Progenitor cell of endocrine pancreas (in vitro differentiated cells): ENCODE results near the gene SLC25A21. TPM values are rescaled to one million over a fixed set of nuclear protein-coding genes. Genes with fewer than 3 reads are reported as not detected.
A peak's percentile ranks its signal among the peaks of the same experiment; 100 is the strongest.

Experiments used
- DNase-seq: peaks from one replicate; pipeline ENCODE4 v3.0.0; 2021; ENCODE audit warnings: low spot score; ENCODE audit not compliant: unreplicated experiment
- H3K27ac Mint-ChIP-seq: 2 replicates; pipeline ENCODE4 v1.8.0; 2021; ENCODE audit warnings: mild to moderate bottlenecking, moderate library complexity, mixed read lengths
- H3K27me3 Mint-ChIP-seq: 2 replicates; pipeline ENCODE4 v1.8.0; 2021; ENCODE audit warnings: mixed read lengths
- H3K36me3 Mint-ChIP-seq: 2 replicates; pipeline ENCODE4 v1.8.0; 2022; ENCODE audit warnings: mixed read lengths; ENCODE audit not compliant: insufficient read depth
- H3K4me1 Mint-ChIP-seq: 2 replicates; pipeline ENCODE4 v1.8.0; 2021; ENCODE audit warnings: low read depth, mixed read lengths
- H3K4me3 Mint-ChIP-seq: 2 replicates; pipeline ENCODE4 v1.8.0; 2021; ENCODE audit warnings: low read depth, mild to moderate bottlenecking, moderate library complexity, mixed read lengths
- H3K9me3 Mint-ChIP-seq: 2 replicates; pipeline ENCODE4 v1.8.0; 2021; ENCODE audit warnings: low read depth, mixed read lengths
- total RNA-seq: library from RNA; stranded (reverse); gene quantifications from 2 replicates; pipeline ENCODE4 v1.2.1, GENCODE V29; 2021
- TF ChIP-seq, protein P1 (sequence below): fragments of 200-600 bp; sonication (generic); IDR thresholded peaks from one replicate; pipeline ENCODE4 v1.5.0; 2021; ENCODE audit warnings: antibody characterized with exemption, mild to moderate bottlenecking; ENCODE audit not compliant: unreplicated experiment

SLC25A21 gene
- total RNA-seq, 1 donor from 2014 or later = 2.5 TPM

- Mint-ChIP-seq H3K4me1 (peaks cover 17% of the 10 kb centered on the region), H3K27me3 (no peaks in the 10 kb centered on the region), H3K27ac (no peak overlapping the region), H3K36me3 (peaks cover 5% of the 10 kb centered on the region), H3K4me3 (no peak overlapping the region), H3K9me3 (peaks cover 14% of the 10 kb centered on the region)
- no peak for DNase-seq
- TF ChIP-seq, protein P1, sequence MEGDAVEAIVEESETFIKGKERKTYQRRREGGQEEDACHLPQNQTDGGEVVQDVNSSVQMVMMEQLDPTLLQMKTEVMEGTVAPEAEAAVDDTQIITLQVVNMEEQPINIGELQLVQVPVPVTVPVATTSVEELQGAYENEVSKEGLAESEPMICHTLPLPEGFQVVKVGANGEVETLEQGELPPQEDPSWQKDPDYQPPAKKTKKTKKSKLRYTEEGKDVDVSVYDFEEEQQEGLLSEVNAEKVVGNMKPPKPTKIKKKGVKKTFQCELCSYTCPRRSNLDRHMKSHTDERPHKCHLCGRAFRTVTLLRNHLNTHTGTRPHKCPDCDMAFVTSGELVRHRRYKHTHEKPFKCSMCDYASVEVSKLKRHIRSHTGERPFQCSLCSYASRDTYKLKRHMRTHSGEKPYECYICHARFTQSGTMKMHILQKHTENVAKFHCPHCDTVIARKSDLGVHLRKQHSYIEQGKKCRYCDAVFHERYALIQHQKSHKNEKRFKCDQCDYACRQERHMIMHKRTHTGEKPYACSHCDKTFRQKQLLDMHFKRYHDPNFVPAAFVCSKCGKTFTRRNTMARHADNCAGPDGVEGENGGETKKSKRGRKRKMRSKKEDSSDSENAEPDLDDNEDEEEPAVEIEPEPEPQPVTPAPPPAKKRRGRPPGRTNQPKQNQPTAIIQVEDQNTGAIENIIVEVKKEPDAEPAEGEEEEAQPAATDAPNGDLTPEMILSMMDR = no peak
These were observed 422.2 kb downstream of the SLC25A21 start for GRCh38 chr14:36750244-36750643.

GRCh38 chr14:36748610-36749213 is 423.7 kb downstream of the SLC25A21 start:
- no peak overlapping the region for H3K4me3 Mint-ChIP-seq
- peaks cover 17% of the 10 kb centered on the region for H3K4me1 Mint-ChIP-seq
- no peak overlapping the region for H3K27ac Mint-ChIP-seq
- TF ChIP-seq, protein P1 = no peak
- peaks cover 7% of the 10 kb centered on the region for H3K36me3 Mint-ChIP-seq
- peaks cover 26% of the 10 kb centered on the region for H3K9me3 Mint-ChIP-seq
- DNase-seq = no peak
- H3K27me3 Mint-ChIP-seq = no peaks in the 10 kb centered on the region

GRCh38 chr14:36747411-36748184 is 424.8 kb downstream of the SLC25A21 start:
- Mint-ChIP-seq H3K36me3 (peaks cover 6% of the 10 kb centered on the region), H3K9me3 (peaks cover 26% of the 10 kb centered on the region), H3K27me3 (peaks cover 3% of the 10 kb centered on the region), H3K4me1 (peaks cover 17% of the 10 kb centered on the region), H3K27ac (no peak overlapping the region), H3K4me3 (no peak overlapping the region)
- TF ChIP-seq, protein P1 = peak; percentile 61
- no peak for DNase-seq

GRCh38 chr14:36746872-36747271 is 425.5 kb downstream of the SLC25A21 start:
- no peak overlapping the region for H3K27ac Mint-ChIP-seq
- H3K27me3 Mint-ChIP-seq = peaks cover 10% of the 10 kb centered on the region
- TF ChIP-seq, protein P1 = no peak
- peaks cover 6% of the 10 kb centered on the region for H3K36me3 Mint-ChIP-seq
- no peak for DNase-seq
- H3K9me3 Mint-ChIP-seq = peaks cover 26% of the 10 kb centered on the region
- no peak overlapping the region for H3K4me3 Mint-ChIP-seq
- peaks cover 15% of the 10 kb centered on the region for H3K4me1 Mint-ChIP-seq

DNA sequence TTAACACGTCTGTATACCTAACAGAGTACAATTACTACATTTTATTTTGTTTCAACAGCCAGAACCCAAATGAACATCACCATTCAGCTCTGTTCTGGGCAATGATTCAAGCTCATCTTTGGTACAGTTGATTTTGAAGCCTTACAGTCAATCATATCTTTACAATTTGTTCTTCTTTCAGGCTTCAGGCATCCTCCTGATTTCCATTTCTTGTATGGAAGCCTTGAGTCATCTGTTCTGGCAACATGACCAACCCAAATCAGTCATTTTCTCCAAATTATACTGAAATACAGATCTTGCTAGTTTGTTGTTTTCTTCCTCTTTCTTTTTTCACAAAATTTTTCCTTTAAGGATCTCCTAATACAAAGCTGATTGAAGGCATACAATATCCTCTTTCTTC is 430.5 kb downstream of the SLC25A21 start:
- H3K36me3 Mint-ChIP-seq = peaks cover 6% of the 10 kb centered on the region
- no peaks in the 10 kb centered on the region for H3K4me1 Mint-ChIP-seq
- H3K9me3 Mint-ChIP-seq = peaks cover 22% of the 10 kb centered on the region
- no peak overlapping the region for H3K27ac Mint-ChIP-seq
- H3K4me3 Mint-ChIP-seq = no peak overlapping the region
- DNase-seq = no peak
- TF ChIP-seq, protein P1 = no peak
- peaks cover 22% of the 10 kb centered on the region for H3K27me3 Mint-ChIP-seq
